Neural progenitor cell (in vitro differentiated cells): ENCODE data around the gene IQCK.

Experiments
- CTCF ChIP-seq: fragments of 200-600 bp; sonication (generic); IDR thresholded peaks from 2 replicates; pipeline ENCODE4 v1.5.1; 2017; ENCODE audit warnings: antibody characterized with exemption, mild to moderate bottlenecking
- EZH2 ChIP-seq: fragments of 200-600 bp; sonication (generic); IDR thresholded peaks from 2 replicates; pipeline ENCODE4 v1.6.1; 2017; ENCODE audit warnings: antibody characterized with exemption, mild to moderate bottlenecking, moderate library complexity

- TF ChIP-seq CTCF: no peak
- TF ChIP-seq EZH2: no peak
Observed at GRCh38 chr16:19859166-19859565, 141.1 kb downstream of the IQCK start.
